GM12864 (cell line): Measurements from ENCODE around the gene NFATC2.

Experiments
- DNase-seq: peaks from one replicate; pipeline ENCODE4 v3.0.0-alpha.2; 2011; ENCODE audit warnings: low read depth
- H3K4me3 ChIP-seq: 2 replicates; pipeline ENCODE4 v1.5.1; 2011; ENCODE audit warnings: mild to moderate bottlenecking, low read depth, low read length, control low read depth
- CTCF ChIP-seq: IDR thresholded peaks from 2 replicates; pipeline ENCODE4 v1.5.1; 2011; ENCODE audit warnings: low read depth, mild to moderate bottlenecking, moderate library complexity, low read length, control low read depth, inconsistent platforms; ENCODE audit errors: missing control alignments

Gene NFATC2

GRCh38 chr20:51503376-51503775 is 39.1 kb downstream of the NFATC2 start:
- no peak for TF ChIP-seq CTCF
- DNase-seq, result no peak
- no peak overlapping the region for H3K4me3 ChIP-seq

GRCh38 chr20:51500936-51501335 is 41.6 kb downstream of the NFATC2 start:
- H3K4me3 ChIP-seq, result no peak overlapping the region
- TF ChIP-seq CTCF, result no peak
- DNase-seq, result no peak

- TF ChIP-seq CTCF, result no peak
- peak; percentile 72 for DNase-seq
- H3K4me3 ChIP-seq, result no peak overlapping the region
Observed at GRCh38 chr20:51500311-51500710, 42.2 kb downstream of the NFATC2 start.

GRCh38 chr20:51498765-51499540 is 43.6 kb downstream of the NFATC2 start:
- DNase-seq, result no peak
- no peak for TF ChIP-seq CTCF
- H3K4me3 ChIP-seq, result no peak overlapping the region

GRCh38 chr20:51497542-51498467 is 44.7 kb downstream of the NFATC2 start:
- no peak overlapping the region; the same call in 1 of the 2 replicates for H3K4me3 ChIP-seq
- no peak for TF ChIP-seq CTCF
- DNase-seq, result peak; percentile 27

- DNase-seq, result no peak
- no peak overlapping the region for H3K4me3 ChIP-seq
- TF ChIP-seq CTCF, result no peak
Observed at GRCh38 chr20:51496964-51497363, 45.6 kb downstream of the NFATC2 start.
